GM13977 (cell line): ENCODE data around the gene SDR42E2.
"Not testable (repeated sequence)": the region's sequence is repeated elsewhere in the genome, so short reads cannot be mapped to it uniquely, and the experiment has no call there.

ENCODE experiments used
- DNase-seq: peaks from one replicate; pipeline ENCODE4 v3.0.0; 2012; ENCODE audit warnings: low spot score
- CTCF ChIP-seq: IDR thresholded peaks from 2 replicates; pipeline ENCODE4 v1.5.1; 2012; ENCODE audit warnings: mild to moderate bottlenecking, control low read depth; ENCODE audit not compliant: insufficient read depth; ENCODE audit errors: extremely low read depth, missing control alignments
- in situ Hi-C: fragments of 300-500 bp; cut with MboI; formaldehyde crosslinking; loops from one replicate; pipeline ENCODE4 v1.12.0; 2022; ENCODE audit warnings: low sequenced_read_pairs, low pct_unique_long_range_greater_than_20kb, mixed read lengths, inconsistent platforms; ENCODE audit not compliant: unreplicated experiment

Gene SDR42E2

GRCh38 chr16:22216191-22216831 lies 54.0 kb downstream of the SDR42E2 start:
- no peak for TF ChIP-seq CTCF
- no peak for DNase-seq
- in situ Hi-C loops, result no loop called here

- DNase-seq, in situ Hi-C loops: not testable (repeated sequence)
These were observed 54.5 kb downstream of the SDR42E2 start for GRCh38 chr16:22216832-22217225.

GRCh38 chr16:22217890-22218730 lies 55.8 kb downstream of the SDR42E2 start:
- TF ChIP-seq CTCF, result no peak
- DNase-seq, result peak; percentile 90
- in situ Hi-C loops, result no loop called here

GRCh38 chr16:22219389-22220068 lies 57.2 kb downstream of the SDR42E2 start:
- DNase-seq, result no peak
- in situ Hi-C loops, result no loop called here
- TF ChIP-seq CTCF, result no peak

- DNase-seq, result no peak
- in situ Hi-C loops, result no loop called here
- no peak for TF ChIP-seq CTCF
These were observed 57.7 kb downstream of the SDR42E2 start for GRCh38 chr16:22220069-22220440.

GRCh38 chr16:22220714-22221113 lies 58.4 kb downstream of the SDR42E2 start:
- TF ChIP-seq CTCF, result no peak
- in situ Hi-C loops, result no loop called here
- DNase-seq, result no peak

- DNase-seq, result no peak
- in situ Hi-C loops, result no loop called here
- TF ChIP-seq CTCF, result no peak
These were observed 59.7 kb downstream of the SDR42E2 start for GRCh38 chr16:22222006-22222405.
